Measurements from ENCODE around the gene ATF6.
A peak's percentile ranks its signal among the peaks of the same experiment; 100 is the strongest.
"Not testable (repeated sequence)": the region's sequence is repeated elsewhere in the genome, so short reads cannot be mapped to it uniquely, and the experiment has no call there.

Gene ATF6

GRCh38 chr1:161720956-161721737, 45.0 kb upstream of the ATF6 start, which contains the start of gene FCRLB:
FCRLB (plus strand) TSS chr1:161721544; CDS start chr1:161722673, 1,129 bp downstream.
- Histone ChIP-seq H4K20me1 (ENCODE audit: insufficient read depth) (no peaks in the 10 kb centered on the region), H2AFZ (ENCODE audit: low read depth) (no peak within 1 kb of the TSS), H3K27ac (no peak within 1 kb of the TSS), H3K36me3 (ENCODE audit: insufficient read depth) (no peaks in the 10 kb centered on the region), H3K9ac (no peak within 1 kb of the TSS), H3K4me2 (no peak within 1 kb of the TSS), H3K79me2 (ENCODE audit: insufficient read depth, low read depth) (no peaks in the 10 kb centered on the region), H3K4me3 (IDR thresholded peaks at IDR 0.05; ENCODE audit: insufficient read depth, low read depth, low read length) (no peak within 1 kb of the TSS), H3K27me3 (ENCODE audit: insufficient read depth, low read depth) (no peaks in the 10 kb centered on the region), H3K4me1 (ENCODE audit: low read depth, poor library complexity, severe bottlenecking) (peaks cover 11% of the 10 kb centered on the region)
- TF ChIP-seq CTCF (conservative IDR thresholded peaks at IDR 0.05; ENCODE audit: low read depth, low read length), result no peak

GRCh38 chr1:161721738-161722343, 44.3 kb upstream of the ATF6 start:
- Histone ChIP-seq H3K9ac (no peak overlapping the region), H3K27ac (no peak overlapping the region), H3K79me2 (ENCODE audit: insufficient read depth, low read depth) (no peaks in the 10 kb centered on the region), H3K27me3 (ENCODE audit: insufficient read depth, low read depth) (no peaks in the 10 kb centered on the region), H2AFZ (ENCODE audit: low read depth) (no peak overlapping the region), H4K20me1 (ENCODE audit: insufficient read depth) (no peaks in the 10 kb centered on the region), H3K4me2 (no peak overlapping the region), H3K36me3 (ENCODE audit: insufficient read depth) (no peaks in the 10 kb centered on the region), H3K4me1 (ENCODE audit: low read depth, poor library complexity, severe bottlenecking) (peaks cover 11% of the 10 kb centered on the region), H3K4me3 (IDR thresholded peaks at IDR 0.05; ENCODE audit: insufficient read depth, low read depth, low read length) (no peak overlapping the region)
- TF ChIP-seq CTCF (conservative IDR thresholded peaks at IDR 0.05; ENCODE audit: low read depth, low read length), result no peak

- no peaks in the 10 kb centered on the region for H3K27me3 ChIP-seq (ENCODE audit: insufficient read depth, low read depth)
- H4K20me1 ChIP-seq (ENCODE audit: insufficient read depth), result no peaks in the 10 kb centered on the region
- no peak overlapping the region for H3K4me3 ChIP-seq (IDR thresholded peaks at IDR 0.05; ENCODE audit: insufficient read depth, low read depth, low read length)
- no peak overlapping the region for H3K27ac ChIP-seq
- H2AFZ ChIP-seq (ENCODE audit: low read depth), result no peak overlapping the region
- no peak overlapping the region for H3K4me2 ChIP-seq
- no peak for TF ChIP-seq CTCF (conservative IDR thresholded peaks at IDR 0.05; ENCODE audit: low read depth, low read length)
- H3K36me3 ChIP-seq (ENCODE audit: insufficient read depth), result no peaks in the 10 kb centered on the region
- peaks cover 13% of the 10 kb centered on the region for H3K4me1 ChIP-seq (ENCODE audit: low read depth, poor library complexity, severe bottlenecking)
- H3K9ac ChIP-seq, result no peak overlapping the region
- no peaks in the 10 kb centered on the region for H3K79me2 ChIP-seq (ENCODE audit: insufficient read depth, low read depth)
Observed at GRCh38 chr1:161722406-161722805, 43.7 kb upstream of the ATF6 start.

- H3K79me2 ChIP-seq (ENCODE audit: insufficient read depth, low read depth), result no peaks in the 10 kb centered on the region
- no peak overlapping the region for H3K4me3 ChIP-seq (IDR thresholded peaks at IDR 0.05; ENCODE audit: insufficient read depth, low read depth, low read length)
- peaks cover 25% of the 10 kb centered on the region for H3K4me1 ChIP-seq (ENCODE audit: low read depth, poor library complexity, severe bottlenecking)
- H3K27me3 ChIP-seq (ENCODE audit: insufficient read depth, low read depth), result no peaks in the 10 kb centered on the region
- no peak overlapping the region for H3K9ac ChIP-seq
- H4K20me1 ChIP-seq (ENCODE audit: insufficient read depth), result no peaks in the 10 kb centered on the region
- no peak overlapping the region for H2AFZ ChIP-seq (ENCODE audit: low read depth)
- H3K4me2 ChIP-seq, result no peak overlapping the region
- H3K27ac ChIP-seq, result no peak overlapping the region
- no peaks in the 10 kb centered on the region for H3K36me3 ChIP-seq (ENCODE audit: insufficient read depth)
- TF ChIP-seq CTCF (conservative IDR thresholded peaks at IDR 0.05; ENCODE audit: low read depth, low read length), result no peak
Observed at GRCh38 chr1:161723459-161724141, 42.5 kb upstream of the ATF6 start.

- H3K79me2 ChIP-seq (ENCODE audit: insufficient read depth, low read depth); H3K36me3 ChIP-seq (ENCODE audit: insufficient read depth); H4K20me1 ChIP-seq (ENCODE audit: insufficient read depth); H3K27me3 ChIP-seq (ENCODE audit: insufficient read depth, low read depth): not testable (repeated sequence)
- peak overlapping the region; percentile 92 for H3K4me2 ChIP-seq
- H2AFZ ChIP-seq (ENCODE audit: low read depth), result peak overlapping the region; percentile 89
- H3K27ac ChIP-seq, result peak overlapping the region; percentile 71; the same call in 1 of the 2 replicates
- peak overlapping the region; percentile 94 for H3K4me3 ChIP-seq (IDR thresholded peaks at IDR 0.05; ENCODE audit: insufficient read depth, low read depth, low read length)
- peaks cover 39% of the 10 kb centered on the region for H3K4me1 ChIP-seq (ENCODE audit: low read depth, poor library complexity, severe bottlenecking)
- peak overlapping the region; percentile 77; the same call in 1 of the 2 replicates for H3K9ac ChIP-seq
Observed at GRCh38 chr1:161725258-161725907, 40.7 kb upstream of the ATF6 start.

Measured in KMS-11 (cell line).